A549 (cell line): ENCODE results near the gene NR3C1. TPM values are rescaled to one million over a fixed set of nuclear protein-coding genes. Genes with fewer than 3 reads are reported as not detected.

Source experiments
- ATAC-seq, 2 experiments: fragments of 200-7000 bp in 1 of 2; fragments of >200 bp in 1 of 2; cut with Nextera tagmentation in 1 of 2; cut with Tn5 transposase in 1 of 2; 3 replicates each; pipeline versions ENCODE4 v1.8.0 to v1.9.1; 2018 to 2020; ENCODE audit warnings: mild to moderate bottlenecking in 1 of 2, moderate library complexity in 1 of 2
- CTCF ChIA-PET: fragments of 300-600 bp; sonication (Branson Sonifier 250); formaldehyde crosslinking; extraction: SDS; loops from one replicate; lab custom pipeline; 2021; ENCODE audit warnings: antibody characterized with exemption, inconsistent platforms; lab: Yijun Ruan, JAX
- POLR2A ChIA-PET: fragments of 350-600 bp; formaldehyde crosslinking; extraction: SDS; loops from one replicate; lab custom pipeline; 2021; ENCODE audit warnings: antibody characterized with exemption, inconsistent platforms; lab: Yijun Ruan, JAX
- DNase-seq, 2 experiments: peaks; one replicate each; pipeline versions ENCODE4 v3.0.0 to v3.0.0-alpha.2; 2011 to 2016; ENCODE audit warnings: low read depth in 1 of 2, low spot score in 1 of 2
- FAIRE-seq: peaks from 2 replicates; lab custom pipeline; 2011; peaks lifted over from hg19 to GRCh38; lab: Jason Lieb, UNC
- H3K27ac ChIP-seq, 2 experiments: fragments of >200 bp; sonication (Bioruptor Twin); formaldehyde crosslinking; 3 replicates each; pipeline ENCODE4 v1.5.1; 2016 to 2017
- H3K4me1 ChIP-seq: fragments of >200 bp; sonication (Bioruptor Twin); formaldehyde crosslinking; 3 replicates; pipeline ENCODE4 v1.6.1; 2016
- H3K4me2 ChIP-seq: fragments of >200 bp; sonication (Bioruptor Twin); formaldehyde crosslinking; 3 replicates; pipeline ENCODE4 v1.6.1; 2016
- H3K4me3 ChIP-seq: fragments of >200 bp; sonication (Bioruptor Twin); formaldehyde crosslinking; 3 replicates; pipeline ENCODE4 v1.5.1; 2016
- H3K9me3 ChIP-seq: fragments of >200 bp; sonication (Bioruptor Twin); formaldehyde crosslinking; 3 replicates; pipeline ENCODE4 v1.6.1; 2016
- CHD4 ChIP-seq: fragments of 200-600 bp; sonication (generic); IDR thresholded peaks from 2 replicates; pipeline ENCODE4 v1.6.1; 2016; ENCODE audit warnings: antibody characterized with exemption, mild to moderate bottlenecking, borderline replicate concordance
- EHF ChIP-seq: fragments of 250-450 bp; sonication (Bioruptor Pico); IDR thresholded peaks from 2 replicates; pipeline ENCODE4 v1.5.0; 2020; ENCODE audit warnings: mild to moderate bottlenecking
- FOSB ChIP-seq: fragments of 250-450 bp; sonication (Bioruptor Pico); IDR thresholded peaks from 2 replicates; pipeline ENCODE4 v1.5.0; 2020; ENCODE audit warnings: mild to moderate bottlenecking, moderate library complexity
- HDAC2 ChIP-seq: fragments of 200-600 bp; sonication (generic); IDR thresholded peaks from 2 replicates; pipeline ENCODE4 v1.6.1; 2016
- HEYL ChIP-seq: fragments of 250-450 bp; sonication (Bioruptor Pico); IDR thresholded peaks from 2 replicates; pipeline ENCODE4 v1.8.0; 2021; ENCODE audit warnings: mild to moderate bottlenecking, moderate library complexity
- HOXB5 ChIP-seq: fragments of 250-450 bp; sonication (Bioruptor Pico); IDR thresholded peaks from 2 replicates; pipeline ENCODE4 v1.5.0; 2020; ENCODE audit warnings: mild to moderate bottlenecking, moderate library complexity
- JUNB ChIP-seq: fragments of >200 bp; sonication (Bioruptor Twin); formaldehyde crosslinking; IDR thresholded peaks from 2 replicates; pipeline ENCODE4 v1.6.1; 2016
- KDM1A ChIP-seq: fragments of 200-600 bp; sonication (generic); IDR thresholded peaks from 2 replicates; pipeline ENCODE4 v1.6.1; 2016; ENCODE audit warnings: low read depth, mild to moderate bottlenecking
- MAFK ChIP-seq: fragments of 450-650 bp; IDR thresholded peaks from 2 replicates; pipeline ENCODE4 v1.6.1; 2014; ENCODE audit not compliant: partially characterized antibody
- MAZ ChIP-seq: fragments of 150-350 bp; IDR thresholded peaks from 2 replicates; pipeline ENCODE4 v1.6.1; 2014; ENCODE audit warnings: antibody characterized with exemption, low read depth, low read length, borderline replicate concordance
- POLR2A ChIP-seq: IDR thresholded peaks from 2 replicates; pipeline ENCODE4 v1.6.1; 2012; ENCODE audit warnings: mild to moderate bottlenecking, low read length
- ZFP36 ChIP-seq: fragments of 450-650 bp; IDR thresholded peaks from 2 replicates; pipeline ENCODE4 v1.6.1; 2014; ENCODE audit warnings: borderline replicate concordance; ENCODE audit not compliant: partially characterized antibody
- ZNF302 ChIP-seq: fragments of 250-450 bp; sonication (Bioruptor Pico); IDR thresholded peaks from 2 replicates; pipeline ENCODE4 v1.9.0; 2021; ENCODE audit warnings: inconsistent platforms, mild to moderate bottlenecking, moderate library complexity
- ZSCAN20 ChIP-seq: fragments of 250-450 bp; sonication (Bioruptor Pico); IDR thresholded peaks from 2 replicates; pipeline ENCODE4 v1.8.0; 2022; ENCODE audit warnings: mild to moderate bottlenecking, moderate library complexity
- WGBS: methylation state at CpG from one replicate; pipeline ENCODE4 v1.1.6; 2017; ENCODE audit errors: missing lambda C conversion rate; 5-methylcytosine and 5-hydroxymethylcytosine counted together
- polyA plus RNA-seq, 4 experiments: library from polyadenylated mRNA; depleted of rRNA in 3 of 4; stranded (reverse); fragments of >200 nt; fragmentation: RNase III in 1 of 4; extraction: RNeasy Plus Mini Kit Qiagen cat#74134 plus additional on column Dnase treatment in 1 of 4; gene quantifications; 2 replicates in 3 of 4; 3 replicates in 1 of 4; pipeline ENCODE4 v1.2.3, GENCODE V29; 2011 to 2017
- TF ChIP-seq, protein P1 (sequence below): fragments of 250-450 bp; sonication (Bioruptor Pico); IDR thresholded peaks from 2 replicates; pipeline ENCODE4 v1.5.0; 2021; ENCODE audit warnings: mild to moderate bottlenecking, moderate library complexity, borderline replicate concordance
- TF ChIP-seq, protein P2 (sequence below): fragments of 450-650 bp; IDR thresholded peaks from 2 replicates; pipeline ENCODE4 v1.6.1; 2014; ENCODE audit warnings: antibody characterized with exemption
- TF ChIP-seq, protein P3 (sequence below): IDR thresholded peaks from 2 replicates; pipeline ENCODE4 v1.6.1; 2012

NR3C1 gene
- polyA plus RNA-seq, 2 of the 4 experiments (the other 2 are of a cell fraction): 46.5 to 73.0 TPM

DNA sequence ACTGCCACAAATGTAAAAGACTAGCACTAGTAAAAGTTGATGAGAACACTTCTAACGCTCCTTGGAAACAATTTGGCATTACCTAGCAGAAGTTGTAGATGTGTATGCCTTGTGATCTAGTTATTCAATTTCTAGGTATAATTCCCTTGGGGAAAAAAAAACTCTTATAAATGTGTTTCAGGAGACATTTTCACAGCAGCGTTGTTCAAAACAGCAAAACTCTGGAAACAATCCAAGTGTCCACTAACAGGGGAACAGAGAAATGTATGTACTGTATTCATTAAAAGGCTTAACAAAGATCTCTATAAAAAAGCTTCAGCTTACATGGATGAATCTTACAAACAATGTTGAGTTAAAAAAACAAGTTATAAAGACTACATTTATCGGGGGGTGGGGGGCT is 30.4 kb downstream of the NR3C1 start:
- H3K4me3 ChIP-seq: no peak overlapping the region
- peaks cover 71% of the 10 kb centered on the region for H3K4me1 ChIP-seq
- H3K9me3 ChIP-seq: no peaks in the 10 kb centered on the region
- no peak overlapping the region for H3K4me2 ChIP-seq
- 68% methylated on average over 3 of the region's 3 CpGs for WGBS
- no peak for ATAC-seq
- CTCF ChIA-PET: interaction anchor here (1.0 kb wide), 1 partner anchor 13 kb away, joined by 3 read pairs; no protein-coding TSS in a partner anchor
- TF ChIP-seq KDM1A: no peak
- no peak for TF ChIP-seq HDAC2
- no peak for TF ChIP-seq JUNB
- TF ChIP-seq, protein P1, sequence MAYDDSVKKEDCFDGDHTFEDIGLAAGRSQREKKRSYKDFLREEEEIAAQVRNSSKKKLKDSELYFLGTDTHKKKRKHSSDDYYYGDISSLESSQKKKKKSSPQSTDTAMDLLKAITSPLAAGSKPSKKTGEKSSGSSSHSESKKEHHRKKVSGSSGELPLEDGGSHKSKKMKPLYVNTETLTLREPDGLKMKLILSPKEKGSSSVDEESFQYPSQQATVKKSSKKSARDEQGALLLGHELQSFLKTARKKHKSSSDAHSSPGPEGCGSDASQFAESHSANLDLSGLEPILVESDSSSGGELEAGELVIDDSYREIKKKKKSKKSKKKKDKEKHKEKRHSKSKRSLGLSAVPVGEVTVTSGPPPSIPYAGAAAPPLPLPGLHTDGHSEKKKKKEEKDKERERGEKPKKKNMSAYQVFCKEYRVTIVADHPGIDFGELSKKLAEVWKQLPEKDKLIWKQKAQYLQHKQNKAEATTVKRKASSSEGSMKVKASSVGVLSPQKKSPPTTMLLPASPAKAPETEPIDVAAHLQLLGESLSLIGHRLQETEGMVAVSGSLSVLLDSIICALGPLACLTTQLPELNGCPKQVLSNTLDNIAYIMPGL (CRISPR knock-in tag): no peak
- TF ChIP-seq, protein P2, sequence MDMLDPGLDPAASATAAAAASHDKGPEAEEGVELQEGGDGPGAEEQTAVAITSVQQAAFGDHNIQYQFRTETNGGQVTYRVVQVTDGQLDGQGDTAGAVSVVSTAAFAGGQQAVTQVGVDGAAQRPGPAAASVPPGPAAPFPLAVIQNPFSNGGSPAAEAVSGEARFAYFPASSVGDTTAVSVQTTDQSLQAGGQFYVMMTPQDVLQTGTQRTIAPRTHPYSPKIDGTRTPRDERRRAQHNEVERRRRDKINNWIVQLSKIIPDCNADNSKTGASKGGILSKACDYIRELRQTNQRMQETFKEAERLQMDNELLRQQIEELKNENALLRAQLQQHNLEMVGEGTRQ: no peak
- TF ChIP-seq HEYL (CRISPR knock-in tag): no peak
- TF ChIP-seq ZNF302 (CRISPR knock-in tag): no peak
- TF ChIP-seq MAZ: no peak
- TF ChIP-seq, all 56 proteins: peak for 0
- FAIRE-seq: no peak
- H3K27ac ChIP-seq: no peak overlapping the region
- POLR2A ChIA-PET: no interaction called here
- DNase-seq: no peak

DNA sequence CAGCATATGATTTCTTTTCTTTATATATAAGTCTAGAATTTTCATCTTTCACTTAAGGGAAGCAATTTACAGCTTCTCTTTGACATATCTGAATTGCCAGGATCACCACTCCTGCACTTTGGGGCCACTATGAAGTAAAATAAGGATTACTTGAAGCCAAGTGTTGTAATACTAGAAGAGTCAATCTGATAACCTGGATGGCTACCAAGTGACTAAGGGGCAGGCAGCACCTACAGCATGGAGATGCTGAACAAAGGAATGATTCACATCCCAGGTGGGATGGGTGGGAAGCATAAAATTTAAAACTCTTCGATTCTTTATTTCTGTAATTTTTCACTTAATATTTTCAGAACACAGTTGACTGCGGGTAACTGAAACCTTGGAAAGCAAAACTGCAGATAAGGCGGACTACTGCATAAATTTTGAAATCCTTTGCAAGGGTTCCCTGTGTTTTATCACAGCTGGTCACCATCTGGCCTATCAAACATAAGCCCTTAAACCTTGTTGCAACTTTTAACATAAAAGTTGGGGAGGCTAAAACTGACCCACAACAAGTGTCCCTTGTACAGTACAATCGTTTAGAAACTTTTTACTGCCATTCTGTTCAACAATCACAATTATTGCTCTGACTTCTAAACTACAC is 31.2 kb downstream of the NR3C1 start:
- Histone ChIP-seq H3K9me3 (no peaks in the 10 kb centered on the region), H3K4me3 (no peak overlapping the region), H3K27ac (no peak overlapping the region), H3K4me2 (peak overlapping the region; percentile 9; the same call in 1 of the 3 replicates), H3K4me1 (peaks cover 63% of the 10 kb centered on the region)
- ChIA-PET POLR2A (no interaction called here), CTCF (no interaction called here)
- ATAC-seq: no peak
- no peak for DNase-seq
- FAIRE-seq: no peak
- TF ChIP-seq ZFP36 (no peak), HDAC2 (no peak), ZSCAN20 (CRISPR knock-in tag) (no peak), POLR2A (no peak), EHF (CRISPR knock-in tag) (no peak), HOXB5 (CRISPR knock-in tag) (no peak), FOSB (CRISPR knock-in tag) (no peak)
- TF ChIP-seq, protein P2: no peak
- TF ChIP-seq, protein P3, sequence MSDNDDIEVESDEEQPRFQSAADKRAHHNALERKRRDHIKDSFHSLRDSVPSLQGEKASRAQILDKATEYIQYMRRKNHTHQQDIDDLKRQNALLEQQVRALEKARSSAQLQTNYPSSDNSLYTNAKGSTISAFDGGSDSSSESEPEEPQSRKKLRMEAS: no peak
- WGBS: 93% methylated on average over 4 of the region's 4 CpGs

DNA sequence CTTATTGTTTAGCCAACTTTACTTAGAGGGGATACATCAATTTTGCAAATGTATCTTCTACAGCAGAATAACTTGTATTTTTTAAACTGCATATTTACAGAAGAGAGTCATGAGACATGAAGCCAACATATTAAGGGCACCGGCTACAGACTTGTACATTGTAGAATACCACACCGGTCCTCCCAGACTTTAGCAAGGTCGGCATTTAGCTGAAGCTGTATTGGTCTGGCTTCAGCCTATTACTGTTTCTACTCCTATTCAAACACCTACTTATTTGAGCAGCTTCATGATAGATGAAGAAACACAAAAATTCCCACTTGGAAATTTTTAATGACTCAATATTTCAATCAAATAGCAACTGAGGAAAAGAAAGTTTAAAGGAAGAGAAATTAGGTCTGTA is 33.0 kb downstream of the NR3C1 start:
- TF ChIP-seq CHD4: no peak
- peak; percentile 64 for TF ChIP-seq MAFK
- TF ChIP-seq, all 56 proteins: peak for 1
- WGBS: 93% methylated on average over 3 of the region's 3 CpGs
- H3K4me3 ChIP-seq: no peak overlapping the region

More for the DNA sequence above, 33.0 kb downstream of the NR3C1 start:
- Histone ChIP-seq H3K4me2 (no peak overlapping the region), H3K27ac (no peak overlapping the region), H3K4me1 (peaks cover 45% of the 10 kb centered on the region), H3K9me3 (no peaks in the 10 kb centered on the region)
- no peak for FAIRE-seq
- ChIA-PET POLR2A (no interaction called here), CTCF (no interaction called here)
- ATAC-seq: no peak
- DNase-seq: no peak
